SHP77 treated with DMSO at 0.1 percent for 48 hours (cell line): ENCODE results near the gene HES1.
"Not testable (repeated sequence)": the region's sequence is repeated elsewhere in the genome, so short reads cannot be mapped to it uniquely, and the experiment has no call there.

ENCODE experiments used
- DNase-seq: peaks from one replicate; lab custom pipeline; 2025; lab: John Stamatoyannopoulos, UW

Gene HES1

GRCh38 chr3:194128202-194128918 is 7.6 kb upstream of the HES1 start:
- no peak for DNase-seq

DNA sequence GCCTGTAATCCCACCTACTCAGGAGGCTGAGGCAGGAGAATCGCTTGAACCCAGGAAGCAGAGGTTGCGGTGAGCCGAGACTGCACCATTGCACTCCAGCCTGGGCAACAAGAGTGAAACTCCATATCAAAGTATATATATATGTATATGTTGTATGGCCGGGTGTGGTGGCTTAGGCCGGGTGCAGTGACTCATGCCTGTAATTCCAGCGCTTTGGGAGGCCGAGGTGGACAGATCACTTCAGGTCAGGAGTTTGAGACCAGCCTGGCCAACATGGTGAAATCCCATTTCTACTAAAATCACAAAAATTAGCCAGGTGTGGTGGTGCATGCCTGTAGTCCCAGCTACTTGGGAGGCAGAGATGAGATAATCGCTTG is 7.0 kb upstream of the HES1 start:
- not testable (repeated sequence) for DNase-seq

- no peak for DNase-seq
These were observed 6.3 kb upstream of the HES1 start for GRCh38 chr3:194129581-194130133.

GRCh38 chr3:194130188-194130587 is 5.8 kb upstream of the HES1 start:
- no peak for DNase-seq

DNA sequence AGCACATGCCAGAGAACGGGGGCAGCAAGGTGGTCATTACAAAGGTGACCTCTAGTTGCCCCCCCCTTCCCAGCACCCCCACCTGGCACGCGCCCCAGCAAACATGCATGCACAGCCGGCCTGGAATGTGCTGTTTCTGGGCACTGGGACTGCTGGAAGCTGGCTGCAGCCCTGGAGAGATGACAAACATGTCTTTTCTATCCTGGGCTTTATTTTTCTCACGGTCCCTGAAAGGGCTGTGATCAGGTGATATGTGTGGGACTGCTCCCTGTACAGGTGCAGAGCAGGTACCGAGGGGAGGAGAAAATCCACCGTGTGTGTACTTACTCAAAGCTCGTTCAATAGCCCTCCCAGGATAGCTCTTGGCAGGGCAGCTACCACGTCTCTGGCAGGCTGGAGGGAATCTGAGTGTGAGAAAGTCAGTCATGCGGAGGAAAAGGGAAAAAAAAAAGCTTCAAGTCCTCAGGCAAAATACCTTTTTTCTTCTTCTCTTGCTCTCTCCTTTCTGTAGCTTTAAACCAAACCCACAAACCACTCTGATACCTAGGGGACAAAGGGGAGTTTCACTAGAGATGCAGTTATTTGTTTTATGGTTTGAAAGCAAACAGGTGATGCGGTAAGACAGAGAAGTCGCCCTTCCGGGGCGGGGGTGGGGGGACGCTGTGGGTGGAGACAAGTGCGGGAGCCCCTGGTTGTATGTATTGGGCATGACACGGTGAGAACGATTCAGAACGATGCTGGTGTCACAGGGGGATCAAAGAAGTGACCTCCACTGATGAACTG is 5.0 kb upstream of the HES1 start:
- DNase-seq: no peak

DNA sequence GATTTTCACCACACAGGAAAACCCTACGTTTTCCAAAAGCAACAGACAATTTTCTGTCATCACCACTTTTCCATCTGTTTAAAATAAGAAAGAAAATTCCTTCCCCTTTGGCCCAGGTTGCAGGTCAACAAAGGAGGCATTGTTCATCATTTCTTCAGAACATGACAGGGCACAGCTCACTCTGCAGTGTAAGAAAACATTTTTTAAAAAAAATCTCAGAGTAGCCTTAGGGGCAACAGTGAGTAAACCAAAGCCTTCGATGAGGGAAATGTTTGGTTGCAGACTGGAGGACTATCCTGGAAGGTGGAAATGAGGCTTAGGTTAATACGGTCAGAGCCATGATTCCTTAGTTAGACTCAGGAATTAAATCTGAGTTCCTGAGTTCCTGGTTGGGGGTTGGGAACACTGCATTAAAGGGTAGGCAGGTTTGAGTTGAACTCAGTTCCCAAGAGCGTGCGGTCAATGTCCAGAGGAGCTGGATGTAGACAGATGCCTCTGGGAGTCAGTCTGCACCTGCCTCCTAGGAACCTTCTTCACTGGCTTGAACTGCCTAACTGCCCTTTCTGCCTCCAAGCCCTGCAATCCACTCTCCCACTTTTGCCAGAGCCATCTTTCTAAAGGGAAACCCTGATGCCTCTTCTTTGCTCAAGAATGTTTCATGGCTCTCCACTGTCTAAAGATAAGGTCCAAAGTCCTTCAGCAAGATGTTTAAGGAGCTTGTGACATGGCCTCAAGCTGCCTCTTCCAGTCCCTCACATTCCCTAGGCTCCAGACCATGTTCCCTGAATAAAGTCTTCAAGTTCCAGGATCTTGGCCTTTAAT is 3.3 kb upstream of the HES1 start:
- DNase-seq: no peak

GRCh38 chr3:194133661-194134230 is 2.2 kb upstream of the HES1 start:
- no peak for DNase-seq

- DNase-seq: no peak
These were observed 1.7 kb upstream of the HES1 start for GRCh38 chr3:194134231-194134756.

GRCh38 chr3:194134757-194135515 is 1.0 kb upstream of the HES1 start:
- peak; percentile 83 for DNase-seq

DNA sequence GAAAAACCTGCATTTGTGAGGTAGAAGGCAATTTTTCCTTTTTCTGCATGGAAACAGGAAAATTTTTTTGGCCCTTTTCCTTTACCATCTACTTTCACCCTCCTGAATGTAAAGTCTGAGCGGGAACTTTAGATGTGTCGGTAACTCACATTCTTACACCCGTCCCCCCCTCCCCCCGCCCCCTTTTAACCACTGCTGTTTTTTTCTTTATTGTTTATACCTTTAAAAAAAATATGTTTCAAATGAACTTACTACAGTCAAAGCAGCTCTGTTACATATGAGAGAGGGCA is 487 bp upstream of the HES1 start:
- DNase-seq: no peak

DNA sequence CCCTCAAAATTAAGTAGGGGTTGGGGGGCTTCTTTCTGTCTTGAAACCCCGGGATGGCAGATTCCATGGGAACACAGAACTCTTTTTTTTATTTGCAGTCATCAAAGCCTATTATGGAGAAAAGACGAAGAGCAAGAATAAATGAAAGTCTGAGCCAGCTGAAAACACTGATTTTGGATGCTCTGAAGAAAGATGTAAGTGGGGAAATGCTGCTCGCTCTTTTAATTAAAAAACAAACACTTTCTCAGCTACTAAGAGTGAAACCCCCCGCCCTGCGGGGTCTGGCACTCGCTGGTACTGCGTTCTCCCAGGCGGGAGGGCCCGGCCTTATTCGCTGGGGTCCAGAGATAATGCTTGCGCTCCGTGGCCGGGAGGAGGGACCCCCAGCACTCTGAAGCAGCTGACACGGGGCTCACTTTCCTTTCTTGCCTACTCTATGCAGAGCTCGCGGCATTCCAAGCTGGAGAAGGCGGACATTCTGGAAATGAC is 615 bp downstream of the HES1 start:
- DNase-seq: no peak

DNA sequence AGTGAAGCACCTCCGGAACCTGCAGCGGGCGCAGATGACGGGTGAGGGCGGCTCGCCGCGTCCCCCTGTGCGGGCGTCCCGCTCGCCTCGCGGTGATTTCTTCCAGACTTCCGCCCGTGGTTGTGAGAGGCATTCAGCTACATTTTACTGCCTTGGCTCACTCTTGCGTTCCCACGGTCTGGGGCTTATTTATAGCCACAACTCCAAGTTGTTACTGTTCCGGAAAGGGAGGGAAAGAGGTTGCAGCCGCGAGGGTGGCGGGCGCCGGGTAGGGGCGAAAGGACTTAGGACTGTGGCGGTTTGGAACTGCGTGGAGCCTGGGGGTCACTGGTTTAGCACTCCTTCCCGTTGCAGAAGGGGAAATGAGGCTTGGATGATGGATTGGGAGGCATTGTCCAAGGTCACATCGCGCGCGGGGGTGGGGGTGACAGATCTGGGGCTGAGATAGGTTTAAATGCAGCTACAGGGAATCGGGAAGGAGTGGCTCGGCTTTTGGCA is 1.1 kb downstream of the HES1 start:
- DNase-seq: no peak

GRCh38 chr3:194137506-194138474 is 1.8 kb downstream of the HES1 start:
- DNase-seq: no peak

DNA sequence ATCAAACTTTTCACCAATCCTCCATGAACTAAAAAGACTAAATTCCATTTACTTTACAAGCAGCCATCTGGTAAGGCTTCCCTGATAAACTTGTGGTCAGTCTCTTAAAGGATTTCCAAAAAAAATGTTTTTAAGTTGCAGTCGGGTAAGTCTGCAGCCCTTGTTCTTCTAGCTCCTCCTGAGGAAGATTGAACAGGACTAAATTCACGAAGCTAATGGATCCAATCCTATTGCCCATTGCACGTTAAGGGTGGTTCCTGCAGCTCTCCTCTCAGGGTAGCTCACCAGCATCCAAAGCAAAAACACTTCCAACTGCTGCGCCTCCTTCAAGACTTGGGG is 2.8 kb downstream of the HES1 start:
- DNase-seq: no peak

DNA sequence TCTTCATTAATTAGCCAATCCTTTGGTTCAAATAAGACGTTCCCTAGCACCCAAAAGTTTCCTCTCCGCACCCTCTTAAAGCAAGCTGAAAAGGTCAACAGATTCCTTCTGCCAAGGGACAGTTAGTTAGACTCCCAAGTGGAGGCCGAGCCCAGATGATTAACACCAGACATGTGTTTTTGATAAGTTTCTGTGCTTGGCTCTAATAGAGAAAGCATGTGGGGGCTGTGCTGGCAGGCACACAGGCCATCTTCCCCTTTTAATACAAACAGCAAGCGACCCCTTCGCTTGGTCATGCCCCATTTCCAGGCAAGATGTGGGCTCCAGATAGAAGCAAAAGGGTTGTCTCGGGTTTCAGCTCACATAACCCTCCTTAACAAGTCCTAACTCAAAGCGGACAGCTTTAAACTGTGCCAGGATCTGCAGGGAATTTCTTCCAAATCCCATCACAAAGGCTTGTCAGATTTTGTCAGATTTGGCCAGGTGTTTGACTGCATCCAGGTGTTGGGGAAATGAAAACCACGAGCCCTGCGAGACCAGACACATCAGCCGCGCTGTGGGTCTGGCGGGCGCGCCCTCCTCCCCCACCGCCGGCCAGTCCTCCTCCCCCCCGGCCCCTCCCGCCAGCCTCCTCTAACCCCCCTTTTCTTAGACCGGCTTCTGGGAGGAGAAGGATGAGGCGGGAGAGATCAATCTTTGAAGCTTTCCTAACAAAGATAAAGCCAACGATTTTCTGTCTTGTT is 3.3 kb downstream of the HES1 start:
- no peak for DNase-seq

DNA sequence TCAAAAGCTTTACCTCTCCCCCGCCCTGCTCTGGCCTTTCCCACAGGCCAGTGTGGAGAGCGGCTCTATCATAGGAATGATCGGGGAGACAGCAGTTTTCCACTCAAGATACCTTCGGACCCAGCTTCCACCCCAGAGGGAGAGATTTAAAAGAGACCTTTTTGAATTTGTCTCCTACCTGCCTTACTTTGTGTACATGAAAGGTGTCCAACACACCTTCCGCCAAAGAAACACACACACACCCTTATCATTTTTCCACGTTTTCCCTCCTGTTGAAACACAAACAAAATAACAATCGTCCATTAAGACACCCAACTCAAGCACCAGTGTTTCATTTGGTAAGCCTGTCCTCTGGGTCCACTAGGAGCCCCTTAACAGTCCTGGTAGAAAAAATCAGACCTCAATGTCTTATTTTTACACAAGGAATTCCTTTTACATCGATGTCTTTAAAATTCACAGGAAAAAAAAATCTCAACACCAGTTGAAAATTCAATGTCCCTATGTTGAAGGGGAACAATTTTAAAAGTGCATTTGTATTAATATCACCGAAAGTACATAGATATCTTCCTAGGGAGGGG is 4.0 kb downstream of the HES1 start:
- DNase-seq: no peak

GRCh38 chr3:194140520-194141414 is 4.8 kb downstream of the HES1 start:
- DNase-seq: no peak
